ENCODE measurements around the gene KPNA5. TPM values are rescaled to one million over a fixed set of nuclear protein-coding genes. Genes with fewer than 3 reads are reported as not detected.
"Not testable (repeated sequence)": the region's sequence is repeated elsewhere in the genome, so short reads cannot be mapped to it uniquely, and the experiment has no call there.

KPNA5 gene
- total and polyA plus RNA-seq, 9 donors, result 7.1 to 50.6 (median 34.6) TPM

- 93 to 95% (median 93%) methylated on average over 2 of the region's 2 CpGs for WGBS, 3 donors
- no peak for DNase-seq
- H3K36me3 ChIP-seq, result no peaks in the 10 kb centered on the region
- H3K9me3 ChIP-seq, result no peaks in the 10 kb centered on the region
- no peak for TF ChIP-seq POLR2A (IDR thresholded peaks at IDR 0.05)
- TF ChIP-seq EP300 (IDR thresholded peaks at IDR 0.05), result no peak
- TF ChIP-seq CTCF (IDR thresholded peaks at IDR 0.05), result no peak
- H3K27me3 ChIP-seq, result no peaks in the 10 kb centered on the region
- H3K27ac ChIP-seq, result no peak overlapping the region
- no peaks in the 10 kb centered on the region for H3K4me1 ChIP-seq (ENCODE audit: insufficient read depth)
- intact Hi-C loops (cut with DNase I), result no loop called here
- H3K4me3 ChIP-seq, result no peak overlapping the region
Observed at GRCh38 chr6:116695401-116695800, 14.4 kb downstream of the KPNA5 start.

DNA sequence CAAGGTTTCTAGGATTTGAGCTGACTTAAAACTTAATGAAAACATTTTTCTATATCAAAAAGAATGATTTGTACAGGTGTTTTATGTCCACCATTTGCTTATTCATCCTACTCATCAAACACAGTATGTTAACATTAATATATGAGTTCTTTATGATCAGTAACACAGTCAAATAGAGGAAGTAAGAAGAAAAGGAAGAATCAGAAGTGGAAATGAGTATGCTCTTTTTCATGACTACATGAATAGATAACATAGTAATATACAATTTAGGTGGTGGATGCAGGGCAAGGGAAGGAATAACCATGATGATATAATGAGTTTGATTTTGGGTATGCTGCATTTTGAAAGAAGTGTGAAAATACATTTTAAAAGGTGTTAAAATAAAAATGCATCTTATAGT, 16.5 kb downstream of the KPNA5 start:
- Histone ChIP-seq H3K9me3 (no peaks in the 10 kb centered on the region), H3K4me1 (ENCODE audit: insufficient read depth) (no peaks in the 10 kb centered on the region), H3K27ac (no peak overlapping the region), H3K36me3 (no peaks in the 10 kb centered on the region), H3K4me3 (no peak overlapping the region), H3K27me3 (no peaks in the 10 kb centered on the region)
- TF ChIP-seq POLR2A (IDR thresholded peaks at IDR 0.05) (no peak), EP300 (IDR thresholded peaks at IDR 0.05) (no peak), CTCF (IDR thresholded peaks at IDR 0.05) (no peak)
- intact Hi-C loops (cut with DNase I), result no loop called here
- no peak for DNase-seq

DNA sequence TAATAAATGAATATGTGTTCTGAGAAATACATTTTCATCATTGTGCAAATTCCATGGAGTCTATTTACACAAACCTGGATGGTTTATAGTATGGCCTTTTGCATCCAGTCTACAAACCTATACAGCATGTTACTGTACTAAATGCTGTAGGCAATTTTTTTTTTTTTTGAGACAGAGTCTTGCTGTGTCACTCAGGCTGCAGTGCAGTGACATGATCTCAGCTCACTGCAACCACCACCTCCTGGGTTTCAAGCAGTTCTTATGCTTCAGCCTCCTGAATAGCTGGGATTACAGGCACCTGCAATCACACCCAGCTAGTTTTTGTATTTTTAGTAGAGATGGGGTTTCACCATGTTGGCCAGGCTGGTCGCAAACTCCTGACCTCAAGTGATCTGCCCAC, 22.9 kb downstream of the KPNA5 start:
- H3K9me3 ChIP-seq; DNase-seq; H3K4me1 ChIP-seq (ENCODE audit: insufficient read depth); H3K4me3 ChIP-seq; H3K27ac ChIP-seq; H3K27me3 ChIP-seq; H3K36me3 ChIP-seq; intact Hi-C loops (cut with DNase I): not testable (repeated sequence)
- 79 to 98% (median 97%) methylated on average over 1 of the region's 1 CpG for WGBS, 3 donors

DNA sequence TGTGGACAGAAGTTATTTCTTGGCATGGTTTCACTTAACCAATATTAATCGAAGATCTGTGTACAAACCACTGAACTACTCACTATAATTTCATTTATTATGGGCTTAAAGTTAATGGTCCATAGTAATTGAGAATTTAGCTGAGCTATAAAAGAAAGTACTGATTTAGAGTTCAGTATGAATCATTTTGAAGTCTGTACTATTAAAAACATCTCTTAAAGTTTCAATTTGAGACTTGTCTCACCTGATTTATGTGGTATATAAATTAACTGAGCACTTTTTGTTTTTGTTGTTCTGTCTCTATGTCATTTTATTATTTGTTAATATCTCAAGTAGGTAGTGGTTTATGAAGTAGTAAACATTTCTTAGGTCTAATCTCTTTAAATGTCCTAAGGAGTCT, 24.9 kb downstream of the KPNA5 start:
- Histone ChIP-seq H3K4me1 (ENCODE audit: insufficient read depth) (no peaks in the 10 kb centered on the region), H3K36me3 (no peaks in the 10 kb centered on the region), H3K27ac (no peak overlapping the region), H3K27me3 (no peaks in the 10 kb centered on the region), H3K4me3 (no peak overlapping the region), H3K9me3 (no peaks in the 10 kb centered on the region)
- 81 to 88% (median 81%) methylated on average over 1 of the region's 1 CpG for WGBS, 3 donors
- DNase-seq, result no peak
- intact Hi-C loops (cut with DNase I), result no loop called here
- TF ChIP-seq POLR2A (IDR thresholded peaks at IDR 0.05), result no peak
- no peak for TF ChIP-seq EP300 (IDR thresholded peaks at IDR 0.05)
- no peak for TF ChIP-seq CTCF (IDR thresholded peaks at IDR 0.05)

- TF ChIP-seq EP300 (IDR thresholded peaks at IDR 0.05), result no peak
- no peak for TF ChIP-seq CTCF (IDR thresholded peaks at IDR 0.05)
- TF ChIP-seq POLR2A (IDR thresholded peaks at IDR 0.05), result no peak
- Histone ChIP-seq H3K4me1 (ENCODE audit: insufficient read depth) (no peaks in the 10 kb centered on the region), H3K36me3 (no peaks in the 10 kb centered on the region), H3K9me3 (no peaks in the 10 kb centered on the region), H3K27ac (no peak overlapping the region), H3K4me3 (no peak overlapping the region), H3K27me3 (no peaks in the 10 kb centered on the region)
- intact Hi-C loops (cut with DNase I), result no loop called here
- WGBS, 3 donors, result 95 to 100% (median 100%) methylated on average over 1 of the region's 1 CpG
- DNase-seq, result no peak
Observed at GRCh38 chr6:116714296-116714695, 33.3 kb downstream of the KPNA5 start.
